K562 (cell line): Measurements from ENCODE around the gene GALM. TPM values are rescaled to one million over a fixed set of nuclear protein-coding genes. Genes with fewer than 3 reads are reported as not detected.

Experiments used
- ATAC-seq: fragments of 200-7000 bp; cut with Tn5 transposase; 3 replicates; pipeline ENCODE4 v1.9.1; 2020; ENCODE audit warnings: moderate library complexity
- BruUV-seq: library from RNA; stranded (reverse); fragments of 400-500 nt; replicated peaks from 2 replicates; lab custom pipeline; 2021; lab: Mats Ljungman, UMichigan
- CTCF ChIA-PET: fragments of 300-600 bp; formaldehyde crosslinking; extraction: SDS; loops from one replicate; lab custom pipeline; 2021; ENCODE audit warnings: low intra/inter-chr PET ratio; lab: Yijun Ruan, JAX
- POLR2A ChIA-PET: fragments of 300-600, 350-650 bp; sonication (Branson Sonifier 250); formaldehyde crosslinking; extraction: SDS; loops from one replicate; lab custom pipeline; 2021; ENCODE audit warnings: antibody characterized with exemption, inconsistent platforms; lab: Yijun Ruan, JAX
- DNase-seq, 4 experiments: peaks; one replicate each; pipeline versions ENCODE4 v3.0.0 to v3.0.0-alpha.2; 2011 to 2018; ENCODE audit warnings: low spot score in 3 of 4, mixed read lengths in 3 of 4; ENCODE audit errors: extremely low read depth in 1 of 4
- FAIRE-seq: peaks from 2 replicates; lab custom pipeline; 2011; peaks lifted over from hg19 to GRCh38; lab: Jason Lieb, UNC
- H2AFZ ChIP-seq: 2 replicates; pipeline ENCODE4 v1.6.0; 2011; ENCODE audit warnings: low read depth, low read length, control low read depth, inconsistent platforms
- H3K27ac ChIP-seq: fragments of 200-600 bp; 3 replicates; pipeline ENCODE4 v1.8.0; 2011; ENCODE audit warnings: low read depth, mild to moderate bottlenecking, control low read depth, inconsistent platforms, low read length, moderate library complexity, mixed read lengths; ENCODE audit errors: extremely low read depth
- H3K27me3 ChIP-seq, 2 experiments: fragments of 300-600 bp in 1 of 2; 2 replicates in 1 of 2; 3 replicates in 1 of 2; pipeline versions ENCODE4 v1.6.0 to v1.8.0; 2011; ENCODE audit warnings: inconsistent platforms in 2 of 2, low read length in 2 of 2, mild to moderate bottlenecking in 1 of 2, mixed read lengths in 1 of 2, moderate library complexity in 1 of 2; ENCODE audit not compliant: control insufficient read depth in 2 of 2, insufficient read depth in 2 of 2
- H3K36me3 ChIP-seq: fragments of 300-600 bp; 3 replicates; pipeline ENCODE4 v1.8.0; 2011; ENCODE audit warnings: mild to moderate bottlenecking, low read length, inconsistent platforms; ENCODE audit not compliant: control insufficient read depth, insufficient read depth
- H3K4me1 ChIP-seq, 2 experiments: fragments of 200-600 bp in 1 of 2; replicated peaks in 1 of 2; 2 replicates in 1 of 2; 3 replicates in 1 of 2; pipeline versions ENCODE4 v1.5.1 to v1.8.0; 2011; ENCODE audit warnings: inconsistent platforms in 2 of 2, low read length in 2 of 2, mild to moderate bottlenecking in 1 of 2, mixed read lengths in 1 of 2, moderate library complexity in 1 of 2; ENCODE audit not compliant: control insufficient read depth in 2 of 2, insufficient read depth in 2 of 2
- H3K4me2 ChIP-seq: 2 replicates; pipeline ENCODE4 v1.6.1; 2011; ENCODE audit warnings: low read length, control low read depth, inconsistent platforms, mixed read lengths; ENCODE audit not compliant: insufficient read depth
- H3K4me3 ChIP-seq: fragments of 200-600 bp; sonication (generic), shearing (Covaris generic); 2 replicates; pipeline ENCODE4 v1.5.1; 2016; ENCODE audit warnings: control low read depth, inconsistent platforms
- H3K79me2 ChIP-seq: fragments of 200-600 bp; 3 replicates; pipeline ENCODE4 v1.8.0; 2011; ENCODE audit warnings: low read length, inconsistent platforms; ENCODE audit not compliant: control insufficient read depth, insufficient read depth
- H3K9ac ChIP-seq, 2 experiments: 2 replicates each; pipeline versions ENCODE4 v1.6.0 to v1.6.1; 2011; ENCODE audit warnings: low read depth in 2 of 2, low read length in 2 of 2, control low read depth in 1 of 2, inconsistent platforms in 1 of 2, mild to moderate bottlenecking in 1 of 2, mixed read lengths in 1 of 2; ENCODE audit not compliant: insufficient read depth in 1 of 2
- H3K9me1 ChIP-seq: one replicate; pipeline ENCODE4 v1.6.0; 2011; ENCODE audit warnings: inconsistent platforms, mild to moderate bottlenecking, low read length, moderate library complexity; ENCODE audit not compliant: control insufficient read depth, insufficient read depth
- H3K9me3 ChIP-seq: replicated peaks from 2 replicates; pipeline ENCODE4 v1.5.1; 2011; ENCODE audit warnings: low read depth, low read length, inconsistent platforms; ENCODE audit not compliant: control insufficient read depth, insufficient read depth
- H4K20me1 ChIP-seq: replicated peaks from 2 replicates; pipeline ENCODE4 v1.6.1; 2011; ENCODE audit warnings: low read length, inconsistent platforms, mixed read lengths; ENCODE audit not compliant: control insufficient read depth, insufficient read depth
- CBFA2T2 ChIP-seq: fragments of 450-650 bp; conservative IDR thresholded peaks from 2 replicates; pipeline ENCODE4 v1.6.1; 2017; ENCODE audit warnings: mild to moderate bottlenecking
- ERF ChIP-seq: fragments of 450-650 bp; formaldehyde crosslinking; IDR thresholded peaks from 2 replicates; pipeline ENCODE4 v1.4.0; 2020; ENCODE audit warnings: mild to moderate bottlenecking, mixed read lengths
- FOSL1 ChIP-seq: fragments of 200-800 bp; sonication (Bioruptor generic); conservative IDR thresholded peaks from 2 replicates; pipeline ENCODE4 v1.6.1; 2016; ENCODE audit warnings: missing genetic modification characterization, missing compliant biosample characterization
- FOXA1 ChIP-seq: fragments of 450-650 bp; IDR thresholded peaks from 2 replicates; pipeline ENCODE4 v1.6.1; 2016; ENCODE audit warnings: mild to moderate bottlenecking, borderline replicate concordance
- GABPB2 ChIP-seq: fragments of 250-450 bp; sonication (Bioruptor Pico); conservative IDR thresholded peaks from 2 replicates; pipeline ENCODE4 v1.5.1; 2021; ENCODE audit warnings: mild to moderate bottlenecking
- GATAD2A ChIP-seq: fragments of 450-650 bp; IDR thresholded peaks from 2 replicates; pipeline ENCODE4 v1.6.1; 2017
- JUND ChIP-seq, 2 experiments: IDR thresholded peaks; 2 replicates in 1 of 2; 3 replicates in 1 of 2; pipeline ENCODE4 v1.6.1; 2011; ENCODE audit warnings: borderline replicate concordance in 2 of 2, low read depth in 2 of 2, low read length in 2 of 2, improper control_type of control experiment in 1 of 2, missing biosample characterization in 1 of 2, missing genetic modification characterization in 1 of 2, missing genetic modification reagents in 1 of 2
- NCOA2 ChIP-seq, 2 experiments: fragments of 450-650 bp; IDR thresholded peaks; 2 replicates each; pipeline ENCODE4 v1.6.1; 2018; ENCODE audit warnings: mild to moderate bottlenecking in 2 of 2, moderate library complexity in 1 of 2; ENCODE audit not compliant: partially characterized antibody in 2 of 2
- NR2C1 ChIP-seq, 2 experiments: fragments of 450-650 bp; IDR thresholded peaks; 2 replicates each; pipeline ENCODE4 v1.6.1; 2017; ENCODE audit warnings: mild to moderate bottlenecking in 2 of 2, antibody characterized with exemption in 1 of 2, inconsistent platforms in 1 of 2, missing compliant biosample characterization in 1 of 2, missing genetic modification characterization in 1 of 2
- PPARD ChIP-seq: fragments of 250-450 bp; sonication (Bioruptor Pico); IDR thresholded peaks from 2 replicates; pipeline ENCODE4 v1.8.0; 2022; ENCODE audit warnings: inconsistent platforms, mild to moderate bottlenecking, moderate library complexity
- TAL1 ChIP-seq: fragments of 450-650 bp; IDR thresholded peaks from 2 replicates; pipeline ENCODE4 v1.6.1; 2016; ENCODE audit warnings: mild to moderate bottlenecking
- YBX1 ChIP-seq: fragments of 450-650 bp; IDR thresholded peaks from 2 replicates; pipeline ENCODE4 v1.7.1; 2016; ENCODE audit warnings: mild to moderate bottlenecking
- ZNF695 ChIP-seq: fragments of 450-650 bp; formaldehyde crosslinking; IDR thresholded peaks from 2 replicates; pipeline ENCODE4 v1.4.0; 2020; ENCODE audit warnings: mild to moderate bottlenecking, moderate library complexity
- ZNF830 ChIP-seq: fragments of 250-450 bp; sonication (Bioruptor Pico); IDR thresholded peaks from 2 replicates; pipeline ENCODE4 v1.5.0; 2021; ENCODE audit warnings: mild to moderate bottlenecking
- WGBS: fragments of 100-300 bp; shearing (Covaris generic); methylation state at CpG from one replicate; pipeline ENCODE4 v1.1.6; 2016; ENCODE audit warnings: low coverage, mixed read lengths; ENCODE audit not compliant: insufficient coverage; ENCODE audit errors: missing lambda C conversion rate; 5-methylcytosine and 5-hydroxymethylcytosine counted together
- in situ Hi-C: fragments of 300-500 bp; cut with MboI; formaldehyde crosslinking; loops from 4 replicates; pipeline ENCODE4 v1.15.0; 2018; ENCODE audit warnings: inconsistent platforms, mixed read lengths
- intact Hi-C: fragments of 100-400 bp; cut with micrococcal nuclease; formaldehyde crosslinking; loops from 2 replicates; pipeline ENCODE4 v1.14.2; 2022
- polyA plus RNA-seq, 8 experiments: library from polyadenylated mRNA; depleted of rRNA in 4 of 8; stranded (reverse) in 5 of 8; unstranded in 3 of 8; fragments of >200 nt; fragmentation: Nextera tagmentation in 2 of 8; fragmentation: Illumina TruSeq in 1 of 8; extraction: Ambion mirVana in 2 of 8; extraction: Trizol in 1 of 8; gene quantifications; 2 replicates each; pipeline versions ENCODE4 v1.2.1 to v1.2.3, GENCODE V29; 2011 to 2014; ENCODE audit warnings: inconsistent platforms in 1 of 8, missing spikeins in 1 of 8
- total RNA-seq, 7 experiments: library from RNA; depleted of rRNA in 6 of 7; stranded (reverse); fragments of >200 nt in 6 of 7; fragmentation: Illumina TruSeq in 2 of 7; extraction: Trizol in 2 of 7; gene quantifications; 2 replicates each; pipeline versions ENCODE4 v1.2.1 to v1.2.3, GENCODE V29; 2011 to 2021; ENCODE audit warnings: low replicate concordance in 1 of 7
- TF ChIP-seq, protein P1 (sequence below): sonication (generic); IDR thresholded peaks from 2 replicates; pipeline ENCODE4 v1.6.1; 2016
- TF ChIP-seq, protein P2 (sequence below): IDR thresholded peaks from 2 replicates; pipeline ENCODE4 v1.6.1; 2011; ENCODE audit not compliant: insufficient read length; ENCODE audit errors: extremely low read depth
- TF ChIP-seq, protein P3 (sequence below): fragments of 200-800 bp; sonication (Bioruptor generic); IDR thresholded peaks from 2 replicates; pipeline ENCODE4 v1.6.1; 2016; ENCODE audit warnings: missing genetic modification characterization, missing compliant biosample characterization

GALM gene
- total and polyA plus RNA-seq, 9 of the 15 experiments (the other 6 are each of a cell fraction or from before 2014, with no cell fraction given), result 22.1 to 51.7 (median 27.9) TPM

DNA sequence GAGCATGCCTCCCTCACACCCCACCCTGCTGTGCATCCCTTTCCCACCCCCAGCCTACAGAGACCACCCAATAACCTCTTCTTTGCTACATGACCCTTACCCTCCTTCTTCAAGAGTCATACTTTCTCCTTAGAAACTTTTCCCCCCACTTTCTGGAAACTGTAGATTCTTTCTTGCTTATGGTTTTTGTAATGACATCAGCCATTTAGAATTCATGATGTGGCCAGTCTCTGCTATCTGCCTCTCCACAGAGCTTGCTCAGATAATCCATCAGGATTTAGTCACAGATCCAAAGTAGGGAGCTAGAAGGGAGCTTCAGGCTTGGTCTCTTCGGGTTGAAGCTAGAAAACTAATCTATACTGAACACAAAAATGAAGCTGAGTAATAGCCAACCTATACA is 36.5 kb downstream of the GALM start:
- in situ Hi-C loops (no loop called here), intact Hi-C loops (no loop called here)
- Histone ChIP-seq H3K9me1 (no peaks in the 10 kb centered on the region), H3K9ac (no peak overlapping the region), H3K27me3 (no peaks in the 10 kb centered on the region), H3K4me2 (no peak overlapping the region), H3K9me3 (no peaks in the 10 kb centered on the region), H3K4me1 (peaks cover 2 to 9% of the 10 kb centered on the region in 2 experiments; a peak in 3 of 5 replicates), H3K36me3 (no peaks in the 10 kb centered on the region), H3K27ac (peak overlapping the region; percentile 23; the same call in 1 of the 3 replicates), H3K4me3 (no peak overlapping the region), H2AFZ (no peak overlapping the region), H4K20me1 (no peaks in the 10 kb centered on the region), H3K79me2 (no peaks in the 10 kb centered on the region; the same call in 2 of the 3 replicates)
- CTCF ChIA-PET, result no interaction called here
- WGBS, result 5% methylated on average over 1 of the region's 1 CpG
- POLR2A ChIA-PET, result interaction anchor here (0.8 to 1.9 kb wide), 3 partner anchors 21 to 121 kb away, joined by 3 to 5 read pairs (median 4); no protein-coding TSS in a partner anchor
- ATAC-seq, result peak; percentile 38; the same call in 2 of the 3 replicates
- peak; percentile 78 for FAIRE-seq
- no TSS peak for BruUV-seq
- DNase-seq, result peak in 1 of 4 experiments; percentile 60
- TF ChIP-seq ZNF830 (CRISPR knock-in tag) (no peak), TAL1 (peak; percentile 46), NR2C1 (IDR thresholded peaks at IDR 0.05) (no peak), NR2C1 (tag; IDR thresholded peaks at IDR 0.05) (no peak), YBX1 (no peak), PPARD (no peak), GABPB2 (CRISPR knock-in tag) (no peak), CBFA2T2 (peak; percentile 38; the same call in 1 of the 2 replicates), ERF (CRISPR knock-in tag) (no peak), FOXA1 (no peak), GATAD2A (no peak), NCOA2 (IDR thresholded peaks at IDR 0.05; ENCODE audit: partially characterized antibody in 2 of 2) (no peak), JUND (IDR thresholded peaks at IDR 0.05; ENCODE audit: borderline replicate concordance, low read depth, low read length) (peak; percentile 31; the same call in 1 of the 2 replicates), JUND (tag; IDR thresholded peaks at IDR 0.05; ENCODE audit: borderline replicate concordance, low read depth, low read length) (no peak), ZNF695 (no peak), FOSL1 (tag) (peak; percentile 40; the same call in 1 of the 2 replicates)
- TF ChIP-seq, protein P1, sequence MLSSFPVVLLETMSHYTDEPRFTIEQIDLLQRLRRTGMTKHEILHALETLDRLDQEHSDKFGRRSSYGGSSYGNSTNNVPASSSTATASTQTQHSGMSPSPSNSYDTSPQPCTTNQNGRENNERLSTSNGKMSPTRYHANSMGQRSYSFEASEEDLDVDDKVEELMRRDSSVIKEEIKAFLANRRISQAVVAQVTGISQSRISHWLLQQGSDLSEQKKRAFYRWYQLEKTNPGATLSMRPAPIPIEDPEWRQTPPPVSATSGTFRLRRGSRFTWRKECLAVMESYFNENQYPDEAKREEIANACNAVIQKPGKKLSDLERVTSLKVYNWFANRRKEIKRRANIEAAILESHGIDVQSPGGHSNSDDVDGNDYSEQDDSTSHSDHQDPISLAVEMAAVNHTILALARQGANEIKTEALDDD, result peak; percentile 37; the same call in 1 of the 2 replicates
- TF ChIP-seq, protein P2, sequence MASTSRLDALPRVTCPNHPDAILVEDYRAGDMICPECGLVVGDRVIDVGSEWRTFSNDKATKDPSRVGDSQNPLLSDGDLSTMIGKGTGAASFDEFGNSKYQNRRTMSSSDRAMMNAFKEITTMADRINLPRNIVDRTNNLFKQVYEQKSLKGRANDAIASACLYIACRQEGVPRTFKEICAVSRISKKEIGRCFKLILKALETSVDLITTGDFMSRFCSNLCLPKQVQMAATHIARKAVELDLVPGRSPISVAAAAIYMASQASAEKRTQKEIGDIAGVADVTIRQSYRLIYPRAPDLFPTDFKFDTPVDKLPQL, result no peak
- TF ChIP-seq, protein P3, sequence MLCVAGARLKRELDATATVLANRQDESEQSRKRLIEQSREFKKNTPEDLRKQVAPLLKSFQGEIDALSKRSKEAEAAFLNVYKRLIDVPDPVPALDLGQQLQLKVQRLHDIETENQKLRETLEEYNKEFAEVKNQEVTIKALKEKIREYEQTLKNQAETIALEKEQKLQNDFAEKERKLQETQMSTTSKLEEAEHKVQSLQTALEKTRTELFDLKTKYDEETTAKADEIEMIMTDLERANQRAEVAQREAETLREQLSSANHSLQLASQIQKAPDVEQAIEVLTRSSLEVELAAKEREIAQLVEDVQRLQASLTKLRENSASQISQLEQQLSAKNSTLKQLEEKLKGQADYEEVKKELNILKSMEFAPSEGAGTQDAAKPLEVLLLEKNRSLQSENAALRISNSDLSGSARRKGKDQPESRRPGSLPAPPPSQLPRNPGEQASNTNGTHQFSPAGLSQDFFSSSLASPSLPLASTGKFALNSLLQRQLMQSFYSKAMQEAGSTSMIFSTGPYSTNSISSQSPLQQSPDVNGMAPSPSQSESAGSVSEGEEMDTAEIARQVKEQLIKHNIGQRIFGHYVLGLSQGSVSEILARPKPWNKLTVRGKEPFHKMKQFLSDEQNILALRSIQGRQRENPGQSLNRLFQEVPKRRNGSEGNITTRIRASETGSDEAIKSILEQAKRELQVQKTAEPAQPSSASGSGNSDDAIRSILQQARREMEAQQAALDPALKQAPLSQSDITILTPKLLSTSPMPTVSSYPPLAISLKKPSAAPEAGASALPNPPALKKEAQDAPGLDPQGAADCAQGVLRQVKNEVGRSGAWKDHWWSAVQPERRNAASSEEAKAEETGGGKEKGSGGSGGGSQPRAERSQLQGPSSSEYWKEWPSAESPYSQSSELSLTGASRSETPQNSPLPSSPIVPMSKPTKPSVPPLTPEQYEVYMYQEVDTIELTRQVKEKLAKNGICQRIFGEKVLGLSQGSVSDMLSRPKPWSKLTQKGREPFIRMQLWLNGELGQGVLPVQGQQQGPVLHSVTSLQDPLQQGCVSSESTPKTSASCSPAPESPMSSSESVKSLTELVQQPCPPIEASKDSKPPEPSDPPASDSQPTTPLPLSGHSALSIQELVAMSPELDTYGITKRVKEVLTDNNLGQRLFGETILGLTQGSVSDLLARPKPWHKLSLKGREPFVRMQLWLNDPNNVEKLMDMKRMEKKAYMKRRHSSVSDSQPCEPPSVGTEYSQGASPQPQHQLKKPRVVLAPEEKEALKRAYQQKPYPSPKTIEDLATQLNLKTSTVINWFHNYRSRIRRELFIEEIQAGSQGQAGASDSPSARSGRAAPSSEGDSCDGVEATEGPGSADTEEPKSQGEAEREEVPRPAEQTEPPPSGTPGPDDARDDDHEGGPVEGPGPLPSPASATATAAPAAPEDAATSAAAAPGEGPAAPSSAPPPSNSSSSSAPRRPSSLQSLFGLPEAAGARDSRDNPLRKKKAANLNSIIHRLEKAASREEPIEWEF (CRISPR knock-in tag), result no peak
